BJ (cell line): ENCODE results near the gene KIF26B. TPM values are rescaled to one million over a fixed set of nuclear protein-coding genes. Genes with fewer than 3 reads are reported as not detected.

ENCODE experiments used
- CTCF ChIA-PET: fragments of 350-600 bp; formaldehyde crosslinking; extraction: SDS; loops from one replicate; lab custom pipeline; 2021; ENCODE audit warnings: antibody characterized with exemption, inconsistent platforms; lab: Yijun Ruan, JAX
- POLR2A ChIA-PET: fragments of 300-600 bp; sonication (Branson Sonifier 250); formaldehyde crosslinking; extraction: SDS; loops from one replicate; lab custom pipeline; 2021; ENCODE audit warnings: antibody characterized with exemption; lab: Charles Lee
- DNase-seq: peaks from one replicate; pipeline ENCODE4 v3.0.0-alpha.2; 2011; ENCODE audit warnings: low read depth
- H3K27me3 ChIP-seq: 2 replicates; pipeline ENCODE4 v1.6.0; 2011; ENCODE audit warnings: low read length; ENCODE audit not compliant: control insufficient read depth, insufficient read depth
- H3K36me3 ChIP-seq: 2 replicates; pipeline ENCODE4 v1.5.1; 2011; ENCODE audit warnings: low read length; ENCODE audit not compliant: control insufficient read depth, insufficient read depth
- H3K4me3 ChIP-seq: 2 replicates; pipeline ENCODE4 v1.5.1; 2011; ENCODE audit warnings: low read depth, mild to moderate bottlenecking, control low read depth, low read length
- CTCF ChIP-seq: IDR thresholded peaks from 2 replicates; pipeline ENCODE4 v1.5.1; 2011; ENCODE audit warnings: low read depth, mild to moderate bottlenecking, control low read depth, inconsistent platforms, low read length, moderate library complexity; ENCODE audit not compliant: insufficient read depth
- polyA plus RNA-seq: library from polyadenylated mRNA; depleted of rRNA; stranded (reverse); fragments of >200 nt; gene quantifications from 2 replicates; pipeline ENCODE4 v1.2.3, GENCODE V29; 2011

KIF26B gene
- polyA plus RNA-seq, 1 experiment, result 2.8 TPM

DNA sequence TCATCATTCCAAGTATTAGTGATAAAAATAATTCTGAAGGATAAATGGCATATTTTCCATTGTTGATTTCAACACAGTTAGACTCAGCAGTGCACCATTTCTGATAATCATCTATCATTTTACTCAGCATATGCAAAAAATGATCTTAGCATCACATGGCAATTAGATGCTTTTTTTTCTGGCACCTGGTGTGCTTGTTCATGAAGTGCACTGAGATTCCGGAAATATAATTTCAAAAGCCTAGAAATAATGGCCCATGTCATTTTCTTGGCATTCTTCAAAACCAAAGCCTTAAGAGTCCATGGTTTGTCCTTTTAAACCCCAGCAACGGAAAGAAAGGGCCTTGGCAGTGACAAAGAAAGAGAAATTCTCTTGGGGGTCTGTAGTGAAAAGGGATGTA lies 278.8 kb downstream of the KIF26B start:
- no peaks in the 10 kb centered on the region for H3K27me3 ChIP-seq
- 0 out of 2 replicates have a peak, but pooled peaks cover 3% of the 10 kb centered on the region for H3K36me3 ChIP-seq
- TF ChIP-seq CTCF, result no peak
- CTCF ChIA-PET, result no interaction called here
- POLR2A ChIA-PET, result no interaction called here
- H3K4me3 ChIP-seq, result no peak overlapping the region
- no peak for DNase-seq

GRCh38 chr1:245434280-245434679 lies 279.5 kb downstream of the KIF26B start:
- ChIA-PET POLR2A (no interaction called here), CTCF (no interaction called here)
- no peak for DNase-seq
- Histone ChIP-seq H3K4me3 (no peak overlapping the region), H3K36me3 (0 out of 2 replicates have a peak, but pooled peaks cover 3% of the 10 kb centered on the region), H3K27me3 (no peaks in the 10 kb centered on the region)
- 0 out of 2 replicates have a peak, but pooled peaks have one; percentile 2 for TF ChIP-seq CTCF

- POLR2A ChIA-PET, result interaction anchor here (0.7 kb wide), 1 partner anchor 10 kb away, joined by 6 read pairs; no protein-coding TSS in a partner anchor
- H3K27me3 ChIP-seq, result no peaks in the 10 kb centered on the region
- 0 out of 2 replicates have a peak, but pooled peaks cover 3% of the 10 kb centered on the region for H3K36me3 ChIP-seq
- CTCF ChIA-PET, result no interaction called here
- DNase-seq, result no peak
- no peak for TF ChIP-seq CTCF
- H3K4me3 ChIP-seq, result no peak overlapping the region
Observed at GRCh38 chr1:245436407-245436806, 281.6 kb downstream of the KIF26B start.

DNA sequence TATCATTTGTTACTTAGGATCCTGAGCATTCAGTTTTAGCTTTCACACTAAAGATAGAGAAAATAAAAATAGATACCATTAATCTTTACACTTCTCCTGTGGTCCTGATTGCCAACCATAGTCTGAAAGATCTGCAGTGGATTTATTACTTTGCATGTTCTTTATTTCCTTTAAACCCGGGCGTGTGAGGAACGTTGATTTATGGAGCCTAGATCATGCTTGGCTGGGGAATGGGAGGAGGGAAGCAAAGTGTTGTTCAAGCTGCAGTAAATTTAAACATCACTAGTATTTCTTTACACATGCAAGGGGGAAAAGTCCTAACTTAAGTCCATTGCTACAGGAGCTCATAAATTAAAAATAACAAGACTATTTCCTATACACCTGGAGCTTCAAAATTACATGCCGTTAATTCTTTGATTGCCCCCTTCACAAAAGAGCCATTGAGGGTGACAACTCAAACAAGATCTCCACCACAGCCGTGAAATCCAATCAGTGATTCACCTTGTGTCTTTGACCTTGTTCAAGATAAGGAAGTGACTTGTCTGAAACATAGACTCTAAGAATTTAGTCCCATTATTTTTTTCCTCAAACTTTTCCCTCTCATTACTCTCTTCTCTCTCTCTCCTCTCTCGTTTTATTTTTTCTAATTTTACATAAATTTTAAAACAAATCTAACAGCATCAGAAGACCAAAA lies 282.7 kb downstream of the KIF26B start:
- no peak for TF ChIP-seq CTCF
- CTCF ChIA-PET, result no interaction called here

GRCh38 chr1:245440922-245441321 lies 286.1 kb downstream of the KIF26B start:
- Histone ChIP-seq H3K27me3 (no peaks in the 10 kb centered on the region), H3K36me3 (0 out of 2 replicates have a peak, but pooled peaks cover 2% of the 10 kb centered on the region), H3K4me3 (no peak overlapping the region)
- CTCF ChIA-PET, result no interaction called here
- no peak for TF ChIP-seq CTCF
- POLR2A ChIA-PET, result no interaction called here
- DNase-seq, result no peak

More for the DNA sequence above, 282.7 kb downstream of the KIF26B start:
- Histone ChIP-seq H3K36me3 (0 out of 2 replicates have a peak, but pooled peaks cover 3% of the 10 kb centered on the region), H3K4me3 (no peak overlapping the region), H3K27me3 (no peaks in the 10 kb centered on the region)
- DNase-seq, result no peak
- POLR2A ChIA-PET, result no interaction called here
